GM12878 (cell line): ENCODE data around the gene CD200R1. TPM values are rescaled to one million over a fixed set of nuclear protein-coding genes. Genes with fewer than 3 reads are reported as not detected.

ENCODE experiments used
- ATAC-seq: fragments of 200-7000 bp; cut with Tn5 transposase; 3 replicates; pipeline ENCODE4 v1.9.1; 2020; ENCODE audit warnings: mild to moderate bottlenecking, moderate library complexity
- BruUV-seq: library from RNA; stranded (reverse); fragments of 400-500 nt; replicated peaks from 2 replicates; lab custom pipeline; 2021; lab: Mats Ljungman, UMichigan
- CTCF ChIA-PET: fragments of 300-600 bp; sonication (Branson Sonifier 250); formaldehyde crosslinking; extraction: SDS; loops from one replicate; lab custom pipeline; 2021; ENCODE audit warnings: inconsistent platforms; lab: Yijun Ruan, JAX
- POLR2A ChIA-PET: fragments of 350-600 bp; formaldehyde crosslinking; extraction: SDS; loops from one replicate; lab custom pipeline; 2021; ENCODE audit warnings: inconsistent platforms; lab: Charles Lee
- RAD21 ChIA-PET: fragments of 300-600 bp; sonication (Branson Sonifier 250); formaldehyde crosslinking; loops from one replicate; lab custom pipeline; 2023; ENCODE audit warnings: antibody characterized with exemption; ENCODE audit not compliant: unreplicated experiment; lab: Charles Lee
- SMC1A ChIA-PET: fragments of 300-600 bp; sonication (Branson Sonifier 250); formaldehyde crosslinking; loops from one replicate; lab custom pipeline; 2023; ENCODE audit not compliant: unreplicated experiment, uncharacterized antibody; lab: Charles Lee
- DNase-seq: peaks from one replicate; pipeline ENCODE4 v3.0.0-alpha.2; 2011; ENCODE audit warnings: low read depth, low spot score
- FAIRE-seq: peaks from 3 replicates; lab custom pipeline; 2011; peaks lifted over from hg19 to GRCh38; lab: Jason Lieb, UNC
- H2AFZ ChIP-seq: 2 replicates; pipeline ENCODE4 v1.6.0; 2011; ENCODE audit warnings: low read depth, low read length, control low read depth; ENCODE audit not compliant: control insufficient read depth
- H3K27ac ChIP-seq: 2 replicates; pipeline ENCODE4 v1.5.1; 2011; ENCODE audit warnings: control low read depth; ENCODE audit not compliant: control insufficient read depth, insufficient read depth
- H3K27me3 ChIP-seq, 2 experiments: replicated peaks in 1 of 2; 2 replicates each; pipeline versions ENCODE4 v1.6.0 to v1.6.1; 2011; ENCODE audit warnings: low read length in 1 of 2; ENCODE audit not compliant: control insufficient read depth in 2 of 2, insufficient read depth in 2 of 2
- H3K36me3 ChIP-seq, 2 experiments: 2 replicates each; pipeline ENCODE4 v1.5.1; 2011; ENCODE audit warnings: low read length in 1 of 2; ENCODE audit not compliant: control insufficient read depth in 2 of 2, insufficient read depth in 2 of 2
- H3K4me1 ChIP-seq: 2 replicates; pipeline ENCODE4 v1.6.1; 2011; ENCODE audit warnings: mild to moderate bottlenecking, low read length, moderate library complexity, mixed read lengths; ENCODE audit not compliant: control insufficient read depth, insufficient read depth
- H3K4me2 ChIP-seq: 2 replicates; pipeline ENCODE4 v1.6.0; 2011; ENCODE audit warnings: control low read depth; ENCODE audit not compliant: control insufficient read depth, insufficient read depth
- H3K4me3 ChIP-seq: fragments of 200-600 bp; sonication (generic); 2 replicates; pipeline ENCODE4 v1.5.1; 2016
- H3K79me2 ChIP-seq: 2 replicates; pipeline ENCODE4 v1.6.0; 2011; ENCODE audit warnings: low read length; ENCODE audit not compliant: control insufficient read depth, insufficient read depth
- H3K9ac ChIP-seq: 2 replicates; pipeline ENCODE4 v1.8.0; 2011; ENCODE audit warnings: low read length, control low read depth, mixed read lengths; ENCODE audit not compliant: control insufficient read depth, insufficient read depth
- H3K9me3 ChIP-seq: replicated peaks from 3 replicates; pipeline ENCODE4 v1.5.1; 2011; ENCODE audit warnings: mild to moderate bottlenecking, low read length; ENCODE audit not compliant: control insufficient read depth, insufficient read depth
- H4K20me1 ChIP-seq: 2 replicates; pipeline ENCODE4 v1.6.0; 2011; ENCODE audit not compliant: control insufficient read depth, insufficient read depth
- KLF5 ChIP-seq: fragments of 450-650 bp; IDR thresholded peaks from 2 replicates; pipeline ENCODE4 v1.6.1; 2014; ENCODE audit warnings: mild to moderate bottlenecking; ENCODE audit not compliant: partially characterized antibody
- MXI1 ChIP-seq: fragments of 150-350 bp; IDR thresholded peaks from 2 replicates; pipeline ENCODE4 v1.6.1; 2011; ENCODE audit warnings: low read depth, mild to moderate bottlenecking, inconsistent platforms, low read length, improper control_type of control experiment
- STAT1 ChIP-seq: fragments of 450-650 bp; conservative IDR thresholded peaks from 2 replicates; pipeline ENCODE4 v1.6.1; 2014; ENCODE audit warnings: antibody characterized with exemption, mild to moderate bottlenecking
- WRNIP1 ChIP-seq: IDR thresholded peaks from 2 replicates; pipeline ENCODE4 v1.6.1; 2011; ENCODE audit warnings: low read depth, low read length, improper control_type of control experiment, borderline replicate concordance
- ZNF274 ChIP-seq: IDR thresholded peaks from one replicate; pipeline ENCODE4 v1.8.0; 2011; ENCODE audit not compliant: insufficient read length, insufficient read depth
- in situ Hi-C: fragments of 300-500 bp; cut with MboI; formaldehyde crosslinking; loops from 9 replicates; pipeline ENCODE4 v1.14.3; 2018; ENCODE audit warnings: mixed read lengths
- intact Hi-C: fragments of 100-400 bp; cut with micrococcal nuclease; formaldehyde crosslinking; loops from one replicate; pipeline ENCODE4 v1.14.2; 2022; ENCODE audit not compliant: unreplicated experiment
- polyA plus RNA-seq, 11 experiments: library from polyadenylated mRNA; depleted of rRNA in 4 of 11; unstranded in 6 of 11; stranded (reverse) in 5 of 11; fragments of >200 nt; fragmentation: Nextera tagmentation in 4 of 11; fragmentation: Illumina TruSeq in 1 of 11; extraction: Ambion mirVana in 4 of 11; extraction: Trizol in 1 of 11; gene quantifications; 1 replicate in 1 of 11; 2 replicates in 10 of 11; pipeline versions ENCODE4 v1.2.1 to v1.2.3, GENCODE V29; 2011 to 2016; ENCODE audit warnings: inconsistent platforms in 2 of 11, missing spikeins in 2 of 11, low read depth in 1 of 11
- total RNA-seq, 4 experiments: library from RNA; depleted of rRNA in 3 of 4; stranded (reverse); fragments of >200 nt in 3 of 4; fragmentation: Illumina TruSeq in 1 of 4; extraction: Trizol in 1 of 4; gene quantifications; 2 replicates each; pipeline versions ENCODE4 v1.2.1 to v1.2.3, GENCODE V29; 2013 to 2021

Gene CD200R1
- total and polyA plus RNA-seq, 10 of the 15 experiments (the other 5 are each of a cell fraction or from before 2014, with no cell fraction given) = 0.15 to 1.1 (median 0.88) TPM

- no peak for TF ChIP-seq WRNIP1
- TF ChIP-seq MXI1 = no peak
- no peak for TF ChIP-seq ZNF274
Observed at GRCh38 chr3:112958811-112959560, 15.9 kb downstream of the CD200R1 start (continued).

- no peaks in the 10 kb centered on the region for H3K79me2 ChIP-seq
- DNase-seq = no peak
- POLR2A ChIA-PET = no interaction called here
- peaks cover 4% of the 10 kb centered on the region; the same call in 1 of the 2 replicates for H3K4me1 ChIP-seq
- in situ Hi-C loops = no loop called here
- no peak overlapping the region for H3K9ac ChIP-seq
- intact Hi-C loops = no loop called here
- CTCF ChIA-PET = interaction anchor here (0.6 kb wide), 1 partner anchor 140 kb away, joined by 3 read pairs; no protein-coding TSS in a partner anchor
- no peak overlapping the region for H2AFZ ChIP-seq
- no TSS peak for BruUV-seq
- no peak overlapping the region for H3K27ac ChIP-seq
- FAIRE-seq = no peak
- ATAC-seq = no peak
- H3K36me3 ChIP-seq = no peaks in the 10 kb centered on the region
- H4K20me1 ChIP-seq = no peaks in the 10 kb centered on the region
- RAD21 ChIA-PET = no interaction called here
- peaks cover 5% of the 10 kb centered on the region; the same call in 2 of the 3 replicates for H3K9me3 ChIP-seq
- no peak overlapping the region for H3K4me2 ChIP-seq
- H3K27me3 ChIP-seq = no peaks in the 10 kb centered on the region
- TF ChIP-seq STAT1 (no peak), KLF5 (no peak)
- H3K4me3 ChIP-seq = no peak overlapping the region
- SMC1A ChIA-PET = interaction anchor here (0.8 to 1.5 kb wide), 3 partner anchors 11 to 208 kb away, joined by 3 read pairs; no protein-coding TSS in a partner anchor
Observed at GRCh38 chr3:112956351-112956750, 18.6 kb downstream of the CD200R1 start.
